Neutrophil (primary cell): ENCODE results near the gene FEN1.

Experiments
- H3K27ac ChIP-seq: fragments of 200-600 bp; sonication (generic); 2 replicates; pipeline ENCODE4 v1.5.1; 2016; ENCODE audit warnings: mild to moderate bottlenecking, moderate library complexity
- H3K27me3 ChIP-seq: fragments of 200-600 bp; sonication (generic); 2 replicates; pipeline ENCODE4 v1.6.0; 2016; ENCODE audit warnings: mild to moderate bottlenecking
- H3K36me3 ChIP-seq: fragments of 200-600 bp; sonication (generic); 2 replicates; pipeline ENCODE4 v1.5.1; 2017
- H3K4me1 ChIP-seq, 2 experiments: fragments of 200-600 bp in 1 of 2; sonication (generic) in 1 of 2; 1 replicate in 1 of 2; 2 replicates in 1 of 2; pipeline versions ENCODE4 v1.5.1 to v1.6.1; 2013 to 2016; ENCODE audit warnings: low read depth in 1 of 2, low read length in 1 of 2, mild to moderate bottlenecking in 1 of 2, moderate library complexity in 1 of 2; ENCODE audit not compliant: control insufficient read depth in 1 of 2, insufficient read depth in 1 of 2
- H3K4me3 ChIP-seq, 2 experiments: fragments of 200-600 bp in 1 of 2; sonication (generic) in 1 of 2; 1 replicate in 1 of 2; 2 replicates in 1 of 2; pipeline ENCODE4 v1.5.1; 2013 to 2016; ENCODE audit warnings: low read depth in 1 of 2, low read length in 1 of 2, mild to moderate bottlenecking in 1 of 2, moderate library complexity in 1 of 2
- H3K9me3 ChIP-seq: fragments of 200-600 bp; sonication (generic); 2 replicates; pipeline ENCODE4 v1.5.1; 2016
- CTCF ChIP-seq: fragments of 200-600 bp; sonication (generic); IDR thresholded peaks from 2 replicates; pipeline ENCODE4 v1.5.1; 2016; ENCODE audit warnings: antibody characterized with exemption

Gene FEN1

GRCh38 chr11:61766353-61766841 lies 26.3 kb upstream of the FEN1 start:
- no peak for TF ChIP-seq CTCF
- Histone ChIP-seq H3K27ac (no peak overlapping the region), H3K4me3 (no peak overlapping the region), H3K4me1 (no peaks in the 10 kb centered on the region), H3K9me3 (no peaks in the 10 kb centered on the region), H3K27me3 (peaks cover 5% of the 10 kb centered on the region), H3K36me3 (no peaks in the 10 kb centered on the region)

- Histone ChIP-seq H3K27ac (no peak overlapping the region), H3K4me1 (peaks cover 6 to 9% of the 10 kb centered on the region in 2 experiments), H3K4me3 (no peak overlapping the region), H3K36me3 (no peaks in the 10 kb centered on the region), H3K9me3 (no peaks in the 10 kb centered on the region), H3K27me3 (no peaks in the 10 kb centered on the region)
- TF ChIP-seq CTCF, result no peak
Measured at GRCh38 chr11:61768376-61769076, 24.2 kb upstream of the FEN1 start.

GRCh38 chr11:61769169-61769920 lies 23.4 kb upstream of the FEN1 start:
- no peak overlapping the region for H3K27ac ChIP-seq
- H3K4me3 ChIP-seq, result no peak overlapping the region
- H3K9me3 ChIP-seq, result no peaks in the 10 kb centered on the region

GRCh38 chr11:61769946-61770683 lies 22.6 kb upstream of the FEN1 start:
- no peak overlapping the region for H3K4me3 ChIP-seq
- peaks cover 6 to 9% of the 10 kb centered on the region in 2 experiments for H3K4me1 ChIP-seq
- TF ChIP-seq CTCF, result no peak
- H3K27ac ChIP-seq, result no peak overlapping the region
- no peaks in the 10 kb centered on the region for H3K27me3 ChIP-seq
- no peaks in the 10 kb centered on the region for H3K9me3 ChIP-seq
- no peaks in the 10 kb centered on the region for H3K36me3 ChIP-seq

More at GRCh38 chr11:61769169-61769920, 23.4 kb upstream of the FEN1 start:
- Histone ChIP-seq H3K36me3 (no peaks in the 10 kb centered on the region), H3K27me3 (no peaks in the 10 kb centered on the region), H3K4me1 (peaks cover 6 to 9% of the 10 kb centered on the region in 2 experiments)
- no peak for TF ChIP-seq CTCF

- H3K4me1 ChIP-seq, result peaks cover 6 to 9% of the 10 kb centered on the region in 2 experiments
- H3K4me3 ChIP-seq, result no peak overlapping the region
- H3K27ac ChIP-seq, result no peak overlapping the region
- no peak for TF ChIP-seq CTCF
- peaks cover 3% of the 10 kb centered on the region for H3K27me3 ChIP-seq
- no peaks in the 10 kb centered on the region for H3K9me3 ChIP-seq
- H3K36me3 ChIP-seq, result no peaks in the 10 kb centered on the region
Measured at GRCh38 chr11:61771195-61771894, 21.4 kb upstream of the FEN1 start.
